Astrocyte (in vitro differentiated cells and primary cell): ENCODE data around the gene CCDC69. TPM values are rescaled to one million over a fixed set of nuclear protein-coding genes. Genes with fewer than 3 reads are reported as not detected.

Experiments
- DNase-seq: peaks from one replicate; pipeline ENCODE4 v3.0.0-alpha.2; 2010; ENCODE audit warnings: low read depth
- FAIRE-seq: peaks from 2 replicates; lab custom pipeline; 2011; peaks lifted over from hg19 to GRCh38; lab: Jason Lieb, UNC
- H2AFZ ChIP-seq: 2 replicates; pipeline ENCODE4 v1.6.0; 2012; ENCODE audit warnings: low read depth, low read length, inconsistent platforms
- H3K27ac ChIP-seq: 2 replicates; pipeline ENCODE4 v1.5.1; 2011; ENCODE audit warnings: low read depth, low read length, inconsistent platforms
- H3K27me3 ChIP-seq: 2 replicates; pipeline ENCODE4 v1.6.0; 2011; ENCODE audit warnings: low read length, inconsistent platforms; ENCODE audit not compliant: insufficient read depth
- H3K36me3 ChIP-seq: 2 replicates; pipeline ENCODE4 v1.5.1; 2011; ENCODE audit warnings: low read length, inconsistent platforms; ENCODE audit not compliant: insufficient read depth
- H3K4me1 ChIP-seq: 2 replicates; pipeline ENCODE4 v1.5.1; 2011; ENCODE audit warnings: low read length, inconsistent platforms; ENCODE audit not compliant: insufficient read depth
- H3K4me2 ChIP-seq: 2 replicates; pipeline ENCODE4 v1.6.0; 2012; ENCODE audit warnings: low read length, inconsistent platforms
- H3K4me3 ChIP-seq: 2 replicates; pipeline ENCODE4 v1.5.1; 2011; ENCODE audit warnings: low read depth, mild to moderate bottlenecking, low read length, inconsistent platforms; ENCODE audit not compliant: insufficient read depth
- H3K79me2 ChIP-seq: 2 replicates; pipeline ENCODE4 v1.6.0; 2012; ENCODE audit warnings: mild to moderate bottlenecking, low read length, inconsistent platforms; ENCODE audit not compliant: insufficient read depth
- H3K9ac ChIP-seq: 2 replicates; pipeline ENCODE4 v1.6.0; 2012; ENCODE audit warnings: mild to moderate bottlenecking, low read length, inconsistent platforms
- H3K9me3 ChIP-seq: 2 replicates; pipeline ENCODE4 v1.5.1; 2012; ENCODE audit warnings: low read depth, mild to moderate bottlenecking, low read length, inconsistent platforms; ENCODE audit not compliant: insufficient read depth
- H4K20me1 ChIP-seq: 2 replicates; pipeline ENCODE4 v1.6.0; 2012; ENCODE audit warnings: low read length, inconsistent platforms; ENCODE audit not compliant: insufficient read depth
- H3K27ac Mint-ChIP-seq: one replicate; pipeline ENCODE4 v1.8.0; 2021; ENCODE audit warnings: mild to moderate bottlenecking, mixed read lengths; ENCODE audit not compliant: unreplicated experiment
- H3K27me3 Mint-ChIP-seq: one replicate; pipeline ENCODE4 v1.8.0; 2021; ENCODE audit warnings: low read depth, mixed read lengths; ENCODE audit not compliant: unreplicated experiment
- H3K36me3 Mint-ChIP-seq: one replicate; pipeline ENCODE4 v1.8.0; 2021; ENCODE audit warnings: low read depth, mixed read lengths; ENCODE audit not compliant: unreplicated experiment
- H3K4me1 Mint-ChIP-seq: one replicate; pipeline ENCODE4 v1.8.0; 2021; ENCODE audit warnings: low read depth, mixed read lengths; ENCODE audit not compliant: unreplicated experiment
- H3K4me3 Mint-ChIP-seq: one replicate; pipeline ENCODE4 v1.8.0; 2021; ENCODE audit warnings: mild to moderate bottlenecking, moderate library complexity, mixed read lengths; ENCODE audit not compliant: unreplicated experiment
- H3K9me3 Mint-ChIP-seq: one replicate; pipeline ENCODE4 v1.8.0; 2021; ENCODE audit warnings: mild to moderate bottlenecking, mixed read lengths; ENCODE audit not compliant: unreplicated experiment
- CTCF ChIP-seq: IDR thresholded peaks from 2 replicates; pipeline ENCODE4 v1.5.1; 2011; ENCODE audit warnings: low read depth, mild to moderate bottlenecking, inconsistent platforms, low read length, moderate library complexity; ENCODE audit not compliant: insufficient read depth
- EZH2 ChIP-seq: IDR thresholded peaks from 2 replicates; pipeline ENCODE4 v1.6.1; 2012; ENCODE audit warnings: mild to moderate bottlenecking, low read length, inconsistent platforms; ENCODE audit not compliant: insufficient read depth
- total RNA-seq: library from RNA; stranded (reverse); gene quantifications from 2 replicates; pipeline ENCODE4 v1.2.1, GENCODE V29; 2021

The CCDC69 gene
- total RNA-seq, 1 donor from 2014 or later, result 4.1 TPM

- Mint-ChIP-seq H3K4me1 (no peaks in the 10 kb centered on the region), H3K9me3 (peaks cover 2% of the 10 kb centered on the region), H3K4me3 (no peak overlapping the region), H3K27me3 (peaks cover 4% of the 10 kb centered on the region), H3K36me3 (no peaks in the 10 kb centered on the region), H3K27ac (no peak overlapping the region)
- TF ChIP-seq EZH2 (no peak), CTCF (no peak)
- H3K9me3 ChIP-seq, result no peaks in the 10 kb centered on the region
- no peaks in the 10 kb centered on the region for H3K79me2 ChIP-seq
- no peak for FAIRE-seq
- H4K20me1 ChIP-seq, result no peaks in the 10 kb centered on the region
- no peak overlapping the region for H3K4me3 ChIP-seq
- peaks cover 5% of the 10 kb centered on the region for H3K27me3 ChIP-seq
- H2AFZ ChIP-seq, result no peak overlapping the region
- H3K4me2 ChIP-seq, result no peak overlapping the region
- no peak for DNase-seq
- H3K9ac ChIP-seq, result no peak overlapping the region
- no peak overlapping the region for H3K27ac ChIP-seq
- H3K4me1 ChIP-seq, result no peaks in the 10 kb centered on the region
- H3K36me3 ChIP-seq, result no peaks in the 10 kb centered on the region
Observed at GRCh38 chr5:151196556-151197290, 27.2 kb downstream of the CCDC69 start.

- Histone ChIP-seq H3K4me3 (no peak overlapping the region), H3K27ac (no peak overlapping the region), H3K4me1 (no peaks in the 10 kb centered on the region), H3K79me2 (no peaks in the 10 kb centered on the region), H3K4me2 (no peak overlapping the region), H2AFZ (no peak overlapping the region), H3K27me3 (peaks cover 3% of the 10 kb centered on the region), H3K9ac (no peak overlapping the region), H3K36me3 (no peaks in the 10 kb centered on the region), H4K20me1 (no peaks in the 10 kb centered on the region), H3K9me3 (no peaks in the 10 kb centered on the region)
- Mint-ChIP-seq H3K4me3 (no peak overlapping the region), H3K27me3 (peaks cover 2% of the 10 kb centered on the region), H3K36me3 (no peaks in the 10 kb centered on the region), H3K9me3 (peaks cover 2% of the 10 kb centered on the region), H3K27ac (no peak overlapping the region), H3K4me1 (no peaks in the 10 kb centered on the region)
- DNase-seq (no peak), FAIRE-seq (no peak)
- TF ChIP-seq EZH2 (no peak), CTCF (no peak)
Observed at GRCh38 chr5:151195622-151196021, 28.3 kb downstream of the CCDC69 start.

- no peak for TF ChIP-seq CTCF
- TF ChIP-seq EZH2, result no peak
- Mint-ChIP-seq H3K4me1 (no peaks in the 10 kb centered on the region), H3K9me3 (peaks cover 11% of the 10 kb centered on the region), H3K36me3 (no peaks in the 10 kb centered on the region), H3K4me3 (no peak overlapping the region), H3K27me3 (no peaks in the 10 kb centered on the region), H3K27ac (no peak overlapping the region)
- Histone ChIP-seq H3K36me3 (no peaks in the 10 kb centered on the region), H3K9me3 (no peaks in the 10 kb centered on the region), H3K27ac (no peak overlapping the region), H3K4me1 (no peaks in the 10 kb centered on the region), H3K27me3 (no peaks in the 10 kb centered on the region), H3K79me2 (no peaks in the 10 kb centered on the region), H4K20me1 (no peaks in the 10 kb centered on the region), H3K4me3 (no peak overlapping the region), H3K9ac (no peak overlapping the region), H2AFZ (no peak overlapping the region), H3K4me2 (no peak overlapping the region)
- no peak for FAIRE-seq
- DNase-seq, result no peak
Observed at GRCh38 chr5:151192626-151193025, 31.3 kb downstream of the CCDC69 start.
